SK-N-MC (cell line): Measurements from ENCODE around the gene MPDZ.

Source experiments
- EZH2 ChIP-seq: fragments of 200-600 bp; sonication (generic); IDR thresholded peaks from one replicate; pipeline ENCODE4 v1.6.1; 2017; ENCODE audit warnings: antibody characterized with exemption
- FOXP2 ChIP-seq: optimal IDR thresholded peaks from 2 replicates; pipeline ENCODE3; 2011; ENCODE audit warnings: mild to moderate bottlenecking, moderate library complexity; ENCODE audit not compliant: insufficient read depth; ENCODE audit errors: extremely low read length, control extremely low read depth
- POLR2AphosphoS5 ChIP-seq: IDR thresholded peaks from 2 replicates; pipeline ENCODE4 v1.6.1; 2012; ENCODE audit warnings: mild to moderate bottlenecking, low read depth, low read length, borderline replicate concordance

DNA sequence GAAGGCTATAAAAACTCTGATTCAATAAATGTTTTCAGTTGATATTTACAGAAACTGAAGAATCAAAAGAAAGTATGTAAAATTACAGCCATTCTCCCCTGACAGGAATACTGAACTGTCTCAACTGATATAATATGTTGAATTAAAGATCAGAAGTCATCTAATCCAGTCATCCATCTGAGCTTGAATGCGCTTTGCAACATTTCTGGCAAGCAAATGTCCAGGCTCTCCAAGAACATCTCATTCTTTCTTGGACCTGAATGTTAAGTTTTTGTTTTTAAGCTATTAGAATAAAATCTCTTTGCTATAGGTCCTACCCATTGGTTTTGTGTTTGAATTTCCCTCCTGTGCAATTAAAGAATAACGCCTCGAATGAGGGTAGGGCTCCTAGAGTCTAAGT is 120.5 kb downstream of the MPDZ start:
- TF ChIP-seq EZH2 (no peak), POLR2AphosphoS5 (no peak), FOXP2 (no peak)
